ENCODE data around the gene GYPE.
A peak's percentile ranks its signal among the peaks of the same experiment; 100 is the strongest.
"Not testable (repeated sequence)": the region's sequence is repeated elsewhere in the genome, so short reads cannot be mapped to it uniquely, and the experiment has no call there.

The GYPE gene

GRCh38 chr4:143905440-143905839 is at the start of gene GYPE:
Gene GYPE (minus strand): TSS chr4:143905559. CDS start chr4:143905507, 52 bp downstream.
- not testable (repeated sequence) for DNase-seq

- DNase-seq: not testable (repeated sequence)
Observed at GRCh38 chr4:143951458-143951972, 46.2 kb upstream of the GYPE start.

- DNase-seq: not testable (repeated sequence)
Observed at GRCh38 chr4:143950967-143951366, 45.6 kb upstream of the GYPE start.

GRCh38 chr4:143950185-143950584 is 44.8 kb upstream of the GYPE start:
- not testable (repeated sequence) for DNase-seq

- DNase-seq: not testable (repeated sequence)
Observed at GRCh38 chr4:143947493-143947892, 42.1 kb upstream of the GYPE start.

- not testable (repeated sequence) for DNase-seq
Observed at GRCh38 chr4:143940708-143941107, 35.3 kb upstream of the GYPE start.

- no peak for DNase-seq
Observed at GRCh38 chr4:143939528-143939927, 34.2 kb upstream of the GYPE start.

- DNase-seq: not testable (repeated sequence)
Observed at GRCh38 chr4:143938890-143939289, 33.5 kb upstream of the GYPE start.

- no peak for DNase-seq
Observed at GRCh38 chr4:143921181-143921580, 15.8 kb upstream of the GYPE start.

GRCh38 chr4:143916485-143916884 is 11.1 kb upstream of the GYPE start:
- DNase-seq: not testable (repeated sequence)

- not testable (repeated sequence) for DNase-seq
Observed at GRCh38 chr4:143912478-143912877, 7.1 kb upstream of the GYPE start.

- DNase-seq: peak in 2 of 14 donors; percentile 1 to 6
Observed at GRCh38 chr4:143911528-143912417, 6.4 kb upstream of the GYPE start.

GRCh38 chr4:143910906-143911305 is 5.5 kb upstream of the GYPE start:
- DNase-seq: not testable (repeated sequence)

GRCh38 chr4:143907811-143908210 is 2.5 kb upstream of the GYPE start:
- not testable (repeated sequence) for DNase-seq

GRCh38 chr4:143904431-143904830 is 928 bp downstream of the GYPE start:
- DNase-seq: not testable (repeated sequence)

GRCh38 chr4:143890323-143890722 is 15.0 kb downstream of the GYPE start:
- not testable (repeated sequence) for DNase-seq

- not testable (repeated sequence) for DNase-seq
Observed at GRCh38 chr4:143888189-143888588, 17.2 kb downstream of the GYPE start.

GRCh38 chr4:143884965-143885364 is 20.4 kb downstream of the GYPE start:
- not testable (repeated sequence) for DNase-seq

GRCh38 chr4:143883529-143883928 is 21.8 kb downstream of the GYPE start:
- DNase-seq: no peak

- DNase-seq: no peak
Observed at GRCh38 chr4:143882892-143883291, 22.5 kb downstream of the GYPE start.

GRCh38 chr4:143879561-143879960 is 25.8 kb downstream of the GYPE start:
- DNase-seq: not testable (repeated sequence)

- not testable (repeated sequence) for DNase-seq
Observed at GRCh38 chr4:143875357-143875756, 30.0 kb downstream of the GYPE start.

- DNase-seq: not testable (repeated sequence)
Observed at GRCh38 chr4:143870523-143871268, 34.7 kb downstream of the GYPE start.
